ENCODE results near the gene RAC2. TPM values are rescaled to one million over a fixed set of nuclear protein-coding genes. Genes with fewer than 3 reads are reported as not detected.

Gene RAC2
- polyA plus RNA-seq, 1 donor, result 22.6 TPM

- 100% methylated on average over 1 of the region's 14 CpGs for WGBS (ENCODE audit: insufficient coverage, low lambda C conversion rate)
- Histone ChIP-seq H3K36me3 (ENCODE audit: control insufficient read depth, insufficient read depth, low read length) (no peaks in the 10 kb centered on the region), H3K27me3 (ENCODE audit: control insufficient read depth, insufficient read depth, low read length) (no peaks in the 10 kb centered on the region), H3K27ac (ENCODE audit: low read length) (no peak overlapping the region), H3K4me3 (ENCODE audit: low read length) (no peak overlapping the region), H3K4me1 (ENCODE audit: control insufficient read depth, insufficient read depth, low read length) (no peaks in the 10 kb centered on the region), H3K9me3 (ENCODE audit: control insufficient read depth, low read depth, low read length) (no peaks in the 10 kb centered on the region)
- no peak for DNase-seq
These were observed 17.6 kb downstream of the RAC2 start for GRCh38 chr22:37226514-37226913.

DNA sequence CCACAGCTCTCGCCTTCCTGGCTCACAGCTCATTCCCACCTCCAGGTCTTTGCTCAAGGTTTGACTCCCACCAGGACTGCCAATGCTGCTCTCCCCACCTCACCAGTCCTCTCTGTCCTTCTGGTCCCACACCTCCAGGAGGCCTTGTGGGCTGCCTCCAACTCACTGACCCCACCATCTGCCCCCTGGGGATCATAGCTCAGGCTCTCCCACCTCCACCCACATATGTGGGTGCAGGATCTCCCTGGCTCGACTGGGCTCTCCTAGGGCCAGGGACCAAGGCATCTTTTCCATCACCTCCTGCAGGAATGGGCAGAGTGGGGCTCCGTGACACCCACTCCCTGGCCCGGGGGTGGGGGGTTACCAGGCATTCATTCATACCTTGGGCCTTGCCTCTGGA lies 18.0 kb downstream of the RAC2 start:
- Histone ChIP-seq H3K27ac (ENCODE audit: low read length) (no peak overlapping the region), H3K4me1 (ENCODE audit: control insufficient read depth, insufficient read depth, low read length) (no peaks in the 10 kb centered on the region), H3K9me3 (ENCODE audit: control insufficient read depth, low read depth, low read length) (no peaks in the 10 kb centered on the region), H3K4me3 (ENCODE audit: low read length) (no peak overlapping the region), H3K27me3 (ENCODE audit: control insufficient read depth, insufficient read depth, low read length) (no peaks in the 10 kb centered on the region), H3K36me3 (ENCODE audit: control insufficient read depth, insufficient read depth, low read length) (no peaks in the 10 kb centered on the region)
- no peak for DNase-seq
- WGBS (ENCODE audit: insufficient coverage, low lambda C conversion rate), result no CpG with 5 or more reads among the region's 4 CpGs

DNA sequence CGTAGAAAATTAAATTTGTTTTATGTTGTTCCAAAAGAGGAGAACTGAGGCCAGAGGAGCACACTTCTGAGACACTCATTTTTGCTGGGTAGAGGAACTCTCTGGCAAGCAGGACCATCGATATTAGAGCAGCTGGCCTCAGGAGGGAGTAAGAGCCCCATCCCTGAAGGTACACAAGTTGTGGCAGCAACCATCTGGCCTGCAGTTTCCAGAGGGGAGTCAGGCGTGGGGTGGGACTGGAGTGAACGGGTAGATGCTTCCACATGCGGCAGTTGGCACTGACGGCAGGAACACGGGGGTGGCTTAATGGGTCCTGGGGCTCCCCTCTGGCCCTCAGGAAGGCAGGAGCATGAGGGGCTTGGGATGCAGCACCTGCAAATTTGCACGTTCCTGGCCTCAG lies 18.6 kb downstream of the RAC2 start:
- no peak overlapping the region for H3K4me3 ChIP-seq (ENCODE audit: low read length)
- H3K27me3 ChIP-seq (ENCODE audit: control insufficient read depth, insufficient read depth, low read length), result no peaks in the 10 kb centered on the region
- no peaks in the 10 kb centered on the region for H3K4me1 ChIP-seq (ENCODE audit: control insufficient read depth, insufficient read depth, low read length)
- no peak for DNase-seq
- H3K9me3 ChIP-seq (ENCODE audit: control insufficient read depth, low read depth, low read length), result no peaks in the 10 kb centered on the region
- H3K27ac ChIP-seq (ENCODE audit: low read length), result no peak overlapping the region
- no peaks in the 10 kb centered on the region for H3K36me3 ChIP-seq (ENCODE audit: control insufficient read depth, insufficient read depth, low read length)
- no CpG with 5 or more reads among the region's 8 CpGs for WGBS (ENCODE audit: insufficient coverage, low lambda C conversion rate)

- H3K27me3 ChIP-seq (ENCODE audit: control insufficient read depth, insufficient read depth, low read length), result no peaks in the 10 kb centered on the region
- H3K9me3 ChIP-seq (ENCODE audit: control insufficient read depth, low read depth, low read length), result no peaks in the 10 kb centered on the region
- no peak for DNase-seq
- H3K4me1 ChIP-seq (ENCODE audit: control insufficient read depth, insufficient read depth, low read length), result no peaks in the 10 kb centered on the region
- no peak overlapping the region for H3K4me3 ChIP-seq (ENCODE audit: low read length)
- no peaks in the 10 kb centered on the region for H3K36me3 ChIP-seq (ENCODE audit: control insufficient read depth, insufficient read depth, low read length)
- WGBS (ENCODE audit: insufficient coverage, low lambda C conversion rate), result no CpG with 5 or more reads among the region's 8 CpGs
- no peak overlapping the region for H3K27ac ChIP-seq (ENCODE audit: low read length)
These were observed 19.2 kb downstream of the RAC2 start for GRCh38 chr22:37224757-37225420.

- no CpG with 5 or more reads among the region's 3 CpGs for WGBS (ENCODE audit: insufficient coverage, low lambda C conversion rate)
- H3K27ac ChIP-seq (ENCODE audit: low read length), result no peak overlapping the region
- H3K4me1 ChIP-seq (ENCODE audit: control insufficient read depth, insufficient read depth, low read length), result no peaks in the 10 kb centered on the region
These were observed 20.0 kb downstream of the RAC2 start for GRCh38 chr22:37223965-37224551.

DNA sequence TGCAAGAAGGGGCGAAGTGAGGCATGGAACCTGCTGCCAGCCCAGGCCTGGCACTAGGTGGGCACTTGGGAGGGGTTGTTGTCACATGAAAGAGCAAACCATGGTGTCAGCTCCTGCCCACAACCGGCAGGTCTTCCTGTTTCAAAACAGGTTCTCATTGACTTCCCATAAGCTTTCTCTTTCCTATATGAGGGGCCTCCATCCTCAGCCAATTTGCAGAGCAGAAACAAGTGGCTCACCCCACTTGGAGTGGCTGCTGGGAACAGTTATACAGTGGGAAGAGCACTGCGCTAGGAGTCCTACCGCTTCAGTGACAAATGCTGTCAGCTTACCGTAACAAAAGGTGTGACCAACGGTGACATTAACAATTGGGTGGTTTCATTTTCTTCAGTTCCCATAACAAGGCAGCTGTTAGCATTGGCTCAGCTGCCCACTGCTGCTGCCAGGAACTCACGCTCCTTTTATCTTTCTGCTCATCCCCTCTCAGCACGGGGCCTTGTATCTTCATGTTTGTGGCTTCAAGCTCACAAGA lies 21.6 kb downstream of the RAC2 start:
- WGBS (ENCODE audit: insufficient coverage, low lambda C conversion rate), result 71% methylated on average over 1 of the region's 8 CpGs
- DNase-seq, result no peak
- Histone ChIP-seq H3K4me1 (ENCODE audit: control insufficient read depth, insufficient read depth, low read length) (no peaks in the 10 kb centered on the region), H3K27ac (ENCODE audit: low read length) (no peak overlapping the region), H3K27me3 (ENCODE audit: control insufficient read depth, insufficient read depth, low read length) (no peaks in the 10 kb centered on the region), H3K36me3 (ENCODE audit: control insufficient read depth, insufficient read depth, low read length) (no peaks in the 10 kb centered on the region), H3K4me3 (ENCODE audit: low read length) (no peak overlapping the region), H3K9me3 (ENCODE audit: control insufficient read depth, low read depth, low read length) (no peaks in the 10 kb centered on the region)

More at GRCh38 chr22:37223965-37224551, 20.0 kb downstream of the RAC2 start:
- Histone ChIP-seq H3K9me3 (ENCODE audit: control insufficient read depth, low read depth, low read length) (no peaks in the 10 kb centered on the region), H3K36me3 (ENCODE audit: control insufficient read depth, insufficient read depth, low read length) (no peaks in the 10 kb centered on the region), H3K4me3 (ENCODE audit: low read length) (no peak overlapping the region), H3K27me3 (ENCODE audit: control insufficient read depth, insufficient read depth, low read length) (no peaks in the 10 kb centered on the region)
- DNase-seq, result no peak

DNA sequence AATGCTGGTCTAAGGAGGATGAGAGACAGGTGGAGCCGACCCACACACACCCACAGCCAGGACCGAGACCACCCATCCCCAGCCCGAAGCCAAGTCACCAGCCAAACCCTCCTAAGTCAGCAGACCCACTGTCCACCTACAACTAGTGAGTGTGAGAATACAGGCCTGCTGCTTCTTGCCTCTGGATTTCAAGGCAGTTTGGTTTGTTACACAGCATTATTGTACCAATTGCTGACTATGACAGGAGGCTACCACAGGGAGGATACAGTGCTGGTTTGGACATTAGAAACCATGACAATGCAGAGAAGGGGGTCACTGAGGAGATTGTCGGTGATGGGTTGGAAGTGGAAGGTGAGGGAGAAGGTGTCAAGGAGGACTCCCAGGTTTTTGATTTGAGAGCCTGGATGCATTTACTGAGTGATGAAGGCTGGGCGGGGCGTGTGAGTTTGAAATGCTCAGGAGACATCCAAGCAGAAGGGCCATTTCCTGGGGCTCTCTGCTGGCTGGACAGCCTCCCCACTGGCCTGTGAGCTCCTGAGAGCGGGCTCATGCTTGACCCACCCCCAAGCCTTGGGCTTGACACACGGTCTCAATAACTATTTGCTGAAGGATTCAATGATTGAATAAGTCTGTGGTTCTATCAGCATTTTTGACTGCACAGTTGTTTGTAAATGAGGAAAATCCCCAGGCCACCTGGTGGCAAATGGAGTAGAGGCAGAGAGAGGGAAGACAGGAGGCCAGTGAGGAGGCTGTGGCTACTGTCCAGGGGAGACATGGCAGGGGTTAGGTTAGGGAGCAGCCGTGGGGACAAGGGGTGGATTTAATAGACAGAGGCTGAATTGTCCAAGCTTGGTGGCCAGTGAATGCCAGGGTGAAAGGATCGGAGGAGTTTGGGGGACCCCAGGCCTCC lies 22.4 kb downstream of the RAC2 start:
- WGBS (ENCODE audit: insufficient coverage, low lambda C conversion rate), result 100% methylated on average over 1 of the region's 10 CpGs
- no peaks in the 10 kb centered on the region for H3K9me3 ChIP-seq (ENCODE audit: control insufficient read depth, low read depth, low read length)
- H3K4me1 ChIP-seq (ENCODE audit: control insufficient read depth, insufficient read depth, low read length), result no peaks in the 10 kb centered on the region

GRCh38 chr22:37220543-37220981 lies 23.5 kb downstream of the RAC2 start:
- Histone ChIP-seq H3K27me3 (ENCODE audit: control insufficient read depth, insufficient read depth, low read length) (no peaks in the 10 kb centered on the region), H3K27ac (ENCODE audit: low read length) (no peak overlapping the region), H3K9me3 (ENCODE audit: control insufficient read depth, low read depth, low read length) (no peaks in the 10 kb centered on the region), H3K36me3 (ENCODE audit: control insufficient read depth, insufficient read depth, low read length) (no peaks in the 10 kb centered on the region), H3K4me3 (ENCODE audit: low read length) (no peak overlapping the region), H3K4me1 (ENCODE audit: control insufficient read depth, insufficient read depth, low read length) (no peaks in the 10 kb centered on the region)
- no CpG with 5 or more reads among the region's 4 CpGs for WGBS (ENCODE audit: insufficient coverage, low lambda C conversion rate)
- no peak for DNase-seq

More for the DNA sequence above, 22.4 kb downstream of the RAC2 start:
- Histone ChIP-seq H3K27ac (ENCODE audit: low read length) (no peak overlapping the region), H3K4me3 (ENCODE audit: low read length) (no peak overlapping the region), H3K27me3 (ENCODE audit: control insufficient read depth, insufficient read depth, low read length) (no peaks in the 10 kb centered on the region), H3K36me3 (ENCODE audit: control insufficient read depth, insufficient read depth, low read length) (no peaks in the 10 kb centered on the region)
- no peak for DNase-seq

- no peaks in the 10 kb centered on the region for H3K36me3 ChIP-seq (ENCODE audit: control insufficient read depth, insufficient read depth, low read length)
- H3K4me1 ChIP-seq (ENCODE audit: control insufficient read depth, insufficient read depth, low read length), result no peaks in the 10 kb centered on the region
- H3K4me3 ChIP-seq (ENCODE audit: low read length), result no peak overlapping the region
- H3K27me3 ChIP-seq (ENCODE audit: control insufficient read depth, insufficient read depth, low read length), result no peaks in the 10 kb centered on the region
- no peak for DNase-seq
- WGBS (ENCODE audit: insufficient coverage, low lambda C conversion rate), result no CpG with 5 or more reads among the region's 6 CpGs
- no peak overlapping the region for H3K27ac ChIP-seq (ENCODE audit: low read length)
- H3K9me3 ChIP-seq (ENCODE audit: control insufficient read depth, low read depth, low read length), result no peaks in the 10 kb centered on the region
These were observed 24.5 kb downstream of the RAC2 start for GRCh38 chr22:37219533-37219932.

DNA sequence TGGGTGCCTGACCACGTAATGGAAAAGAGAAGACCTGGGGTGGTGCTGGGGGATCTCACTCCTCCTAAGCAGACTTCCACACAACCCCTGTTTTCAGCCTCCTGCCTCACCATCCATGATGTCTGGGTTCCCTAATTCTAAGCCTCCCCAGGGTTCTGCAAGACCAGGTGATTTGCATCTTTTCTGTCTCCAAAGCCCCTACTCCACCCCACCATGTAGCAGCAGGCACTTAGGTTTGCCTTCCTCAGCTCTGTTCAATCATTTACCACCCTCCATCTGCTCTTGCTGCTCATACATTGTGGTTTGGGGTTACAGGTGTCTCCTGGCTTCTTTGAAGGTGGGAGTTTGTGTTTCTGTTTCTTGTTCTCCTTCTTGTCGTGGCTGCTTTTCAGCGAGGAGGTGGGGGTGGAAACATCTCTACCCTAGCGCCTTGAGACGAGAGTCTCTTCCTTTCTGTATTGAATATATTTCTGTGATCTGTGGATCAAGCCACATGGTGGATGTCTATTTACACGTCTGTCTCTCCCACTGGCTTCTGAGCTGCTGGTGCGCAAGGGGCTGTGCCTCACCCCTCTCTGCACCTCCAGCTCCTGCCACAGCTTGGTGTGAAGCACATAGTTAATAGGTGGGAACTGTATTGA lies 25.2 kb downstream of the RAC2 start:
- no peak for DNase-seq
- no peak overlapping the region for H3K4me3 ChIP-seq (ENCODE audit: low read length)
- H3K27ac ChIP-seq (ENCODE audit: low read length), result no peak overlapping the region
- H3K36me3 ChIP-seq (ENCODE audit: control insufficient read depth, insufficient read depth, low read length), result no peaks in the 10 kb centered on the region
- no CpG with 5 or more reads among the region's 7 CpGs for WGBS (ENCODE audit: insufficient coverage, low lambda C conversion rate)
- H3K9me3 ChIP-seq (ENCODE audit: control insufficient read depth, low read depth, low read length), result no peaks in the 10 kb centered on the region
- H3K4me1 ChIP-seq (ENCODE audit: control insufficient read depth, insufficient read depth, low read length), result peaks cover 3% of the 10 kb centered on the region
- H3K27me3 ChIP-seq (ENCODE audit: control insufficient read depth, insufficient read depth, low read length), result no peaks in the 10 kb centered on the region

All from large intestine (tissue), 3 donors.